Ascending aorta (tissue), 2 donors: ENCODE data around the gene ST8SIA1. TPM values are rescaled to one million over a fixed set of nuclear protein-coding genes. Genes with fewer than 3 reads are reported as not detected.

Source experiments
- DNase-seq, 2 donors: peaks; one replicate each; pipeline ENCODE4 v3.0.0-alpha.2; 2019; ENCODE audit warnings: low spot score in 2 of 2
- H3K27ac ChIP-seq, 2 donors: fragments of 200-600 bp; sonication (generic); one replicate each; pipeline ENCODE4 v1.5.1; 2016 to 2017; ENCODE audit warnings: mild to moderate bottlenecking in 1 of 2
- H3K27me3 ChIP-seq: fragments of 200-600 bp; sonication (generic); one replicate; pipeline ENCODE4 v1.5.1; 2017
- H3K36me3 ChIP-seq, 2 donors: fragments of 200-600 bp; sonication (generic); one replicate each; pipeline ENCODE4 v1.5.1; 2016
- H3K4me1 ChIP-seq, 2 donors: fragments of 200-600 bp; sonication (generic); one replicate each; pipeline ENCODE4 v1.5.1; 2016 to 2017; ENCODE audit warnings: mild to moderate bottlenecking in 1 of 2
- H3K4me3 ChIP-seq, 2 donors: fragments of 200-600 bp; sonication (generic); one replicate each; pipeline ENCODE4 v1.5.1; 2016 to 2017; ENCODE audit warnings: mild to moderate bottlenecking in 1 of 2
- H3K9me3 ChIP-seq, 2 donors: fragments of 200-600 bp; sonication (generic); one replicate each; pipeline ENCODE4 v1.5.1; 2016
- CTCF ChIP-seq, 3 experiments: fragments of 200-600 bp in 2 of 3; fragments of 450-650 bp in 1 of 3; sonication (generic) in 2 of 3; IDR thresholded peaks; one replicate each; pipeline ENCODE4 v1.5.1; 2016 to 2019; ENCODE audit warnings: antibody characterized with exemption in 3 of 3, mild to moderate bottlenecking in 1 of 3, moderate library complexity in 1 of 3
- intact Hi-C: fragments of 100-400 bp; cut with DNase I; formaldehyde crosslinking; loops from one replicate; pipeline ENCODE4 v1.15.1; 2023
- total RNA-seq: library from RNA; depleted of rRNA; stranded (reverse); fragments of >200 nt; gene quantifications from one replicate; pipeline ENCODE4 v1.1.0, GENCODE V29; 2016

The ST8SIA1 gene
- total RNA-seq, 1 donor from 2014 or later, result 9.7 TPM

- intact Hi-C loops, result no loop called here
- Histone ChIP-seq H3K9me3 (no peaks in the 10 kb centered on the region), H3K27me3 (no peaks in the 10 kb centered on the region), H3K27ac (no peak overlapping the region), H3K4me1 (no peaks in the 10 kb centered on the region), H3K4me3 (no peak overlapping the region), H3K36me3 (no peaks in the 10 kb centered on the region)
- DNase-seq, result no peak
- no peak for TF ChIP-seq CTCF (IDR thresholded peaks at IDR 0.05)
Observed at GRCh38 chr12:22250762-22251161, 83.7 kb downstream of the ST8SIA1 start.

- H3K27ac ChIP-seq, result no peak overlapping the region
- no peak for DNase-seq
- no peaks in the 10 kb centered on the region for H3K9me3 ChIP-seq
- intact Hi-C loops, result no loop called here
- H3K4me1 ChIP-seq, result no peaks in the 10 kb centered on the region
- no peaks in the 10 kb centered on the region for H3K36me3 ChIP-seq
- no peaks in the 10 kb centered on the region for H3K27me3 ChIP-seq
- H3K4me3 ChIP-seq, result no peak overlapping the region
- TF ChIP-seq CTCF (IDR thresholded peaks at IDR 0.05), result no peak
Observed at GRCh38 chr12:22248571-22249115, 85.9 kb downstream of the ST8SIA1 start.

- no peaks in the 10 kb centered on the region for H3K36me3 ChIP-seq
- intact Hi-C loops, result no loop called here
- no peaks in the 10 kb centered on the region for H3K9me3 ChIP-seq
- no peak overlapping the region for H3K27ac ChIP-seq
- H3K4me3 ChIP-seq, result no peak overlapping the region
- H3K4me1 ChIP-seq, result no peaks in the 10 kb centered on the region
- no peaks in the 10 kb centered on the region for H3K27me3 ChIP-seq
- no peak for DNase-seq
- no peak for TF ChIP-seq CTCF (IDR thresholded peaks at IDR 0.05)
Observed at GRCh38 chr12:22248121-22248520, 86.4 kb downstream of the ST8SIA1 start.

- no peak overlapping the region for H3K4me3 ChIP-seq
- intact Hi-C loops, result no loop called here
- H3K4me1 ChIP-seq, result no peaks in the 10 kb centered on the region
- no peak for DNase-seq
- no peaks in the 10 kb centered on the region for H3K27me3 ChIP-seq
- H3K36me3 ChIP-seq, result no peaks in the 10 kb centered on the region
- no peak for TF ChIP-seq CTCF (IDR thresholded peaks at IDR 0.05)
- no peak overlapping the region for H3K27ac ChIP-seq
- H3K9me3 ChIP-seq, result no peaks in the 10 kb centered on the region
Observed at GRCh38 chr12:22246217-22246846, 88.2 kb downstream of the ST8SIA1 start.

GRCh38 chr12:22242726-22243125 is 91.8 kb downstream of the ST8SIA1 start:
- intact Hi-C loops, result no loop called here
- TF ChIP-seq CTCF (IDR thresholded peaks at IDR 0.05), result no peak

More at GRCh38 chr12:22242726-22243125, 91.8 kb downstream of the ST8SIA1 start:
- no peak for DNase-seq
- Histone ChIP-seq H3K4me1 (no peaks in the 10 kb centered on the region), H3K9me3 (peaks cover 0 to 4% of the 10 kb centered on the region in 2 donors), H3K27ac (no peak overlapping the region), H3K4me3 (no peak overlapping the region), H3K27me3 (no peaks in the 10 kb centered on the region), H3K36me3 (no peaks in the 10 kb centered on the region)
